ENCODE measurements around the gene CD55. TPM values are rescaled to one million over a fixed set of nuclear protein-coding genes. Genes with fewer than 3 reads are reported as not detected.

The CD55 gene
- total RNA-seq, 1 experiment from 2014 or later, result 17.3 TPM

DNA sequence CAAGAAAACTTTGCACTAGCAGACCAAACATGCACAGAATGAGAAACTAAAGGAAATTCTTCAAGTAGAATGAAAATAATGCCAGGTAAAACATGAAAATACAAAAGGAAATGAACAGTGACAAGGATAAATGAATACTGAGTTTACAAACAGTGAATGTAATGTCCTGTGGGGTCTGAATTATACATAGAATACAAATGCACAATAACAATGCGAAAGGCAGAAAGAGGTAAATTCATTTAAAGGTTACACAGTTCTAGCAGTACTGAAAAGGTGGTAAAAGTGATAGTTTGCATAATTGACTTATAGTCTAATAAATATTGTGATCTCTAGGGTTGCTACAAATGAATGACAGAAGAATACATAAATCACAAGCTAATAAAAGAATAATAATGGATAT is 12.9 kb downstream of the CD55 start:
- H3K4me3 Mint-ChIP-seq, result no peak overlapping the region
- H3K27me3 Mint-ChIP-seq (ENCODE audit: low read depth), result no peaks in the 10 kb centered on the region
- H3K27ac Mint-ChIP-seq, result no peak overlapping the region
- H3K4ac ChIP-seq (ENCODE audit: low read depth, low read length), result no peak overlapping the region
- no peak overlapping the region for H3K18ac ChIP-seq (ENCODE audit: insufficient read length, low read depth, low read length)
- H2BK5ac ChIP-seq (ENCODE audit: insufficient read length, low read length), result no peak overlapping the region
- H2BK15ac ChIP-seq (ENCODE audit: low read depth, low read length), result no peak overlapping the region
- H3K79me2 ChIP-seq (ENCODE audit: insufficient read depth, low read length), result no peaks in the 10 kb centered on the region
- no peak overlapping the region for H4K91ac ChIP-seq (ENCODE audit: insufficient read length, low read depth, low read length)
- no peak overlapping the region for H4K5ac ChIP-seq (ENCODE audit: insufficient read length, low read depth, low read length)
- H3K79me1 ChIP-seq (ENCODE audit: insufficient read depth, low read depth, low read length, poor library complexity, severe bottlenecking), result no peaks in the 10 kb centered on the region
- peaks cover 14 to 43% (median 28%) of the 10 kb centered on the region in 3 experiments; a peak in 6 of 7 replicates for H3K36me3 Mint-ChIP-seq (ENCODE audit: insufficient read depth in 1 of 3, low read depth in 3 of 3)
- H3K9me3 ChIP-seq (ENCODE audit: control insufficient read depth, low read depth, low read length), result no peaks in the 10 kb centered on the region
- H4K8ac ChIP-seq (replicated peaks; ENCODE audit: insufficient read length, low read depth, low read length), result no peak overlapping the region
- no peak overlapping the region for H3K9ac ChIP-seq (ENCODE audit: extremely low read depth, insufficient read length, low read length)
- no peak overlapping the region for H3K4me2 ChIP-seq (ENCODE audit: insufficient read depth, insufficient read length, low read length)
- H2BK12ac ChIP-seq (ENCODE audit: insufficient read length, low read depth, low read length), result no peak overlapping the region
- H2AFZ ChIP-seq (ENCODE audit: low read length), result no peak overlapping the region
- no peaks in the 10 kb centered on the region for H3K4me1 Mint-ChIP-seq
- no peak overlapping the region for H3T11ph ChIP-seq (ENCODE audit: low read length)
- no peak overlapping the region for H2BK120ac ChIP-seq (ENCODE audit: low read depth, low read length, poor library complexity, severe bottlenecking)
- H3K4me1 ChIP-seq (ENCODE audit: insufficient read depth, low read length), result no peaks in the 10 kb centered on the region
- H3K14ac ChIP-seq (ENCODE audit: insufficient read depth, low read length), result no peak overlapping the region
- no peak for DNase-seq
- WGBS (ENCODE audit: extremely low coverage, insufficient read length, low lambda C conversion rate), result no CpG with 5 or more reads among the region's 1 CpG
- no peak overlapping the region for H2BK20ac ChIP-seq (ENCODE audit: low read depth, low read length, poor library complexity, severe bottlenecking)
- no peaks in the 10 kb centered on the region for H3K9me3 Mint-ChIP-seq
- H2AK5ac ChIP-seq (ENCODE audit: insufficient read length, low read length), result no peak overlapping the region
- H3K23me2 ChIP-seq (ENCODE audit: insufficient read length, low read depth, low read length, poor library complexity, severe bottlenecking), result no peaks in the 10 kb centered on the region
- H3K56ac ChIP-seq (ENCODE audit: insufficient read length, low read depth, low read length), result no peak overlapping the region
- no peaks in the 10 kb centered on the region for H3K27me3 ChIP-seq (ENCODE audit: insufficient read depth, low read length)
- no peak overlapping the region for H3K27ac ChIP-seq (ENCODE audit: insufficient read length, low read depth, low read length)
- TF ChIP-seq, protein P1, sequence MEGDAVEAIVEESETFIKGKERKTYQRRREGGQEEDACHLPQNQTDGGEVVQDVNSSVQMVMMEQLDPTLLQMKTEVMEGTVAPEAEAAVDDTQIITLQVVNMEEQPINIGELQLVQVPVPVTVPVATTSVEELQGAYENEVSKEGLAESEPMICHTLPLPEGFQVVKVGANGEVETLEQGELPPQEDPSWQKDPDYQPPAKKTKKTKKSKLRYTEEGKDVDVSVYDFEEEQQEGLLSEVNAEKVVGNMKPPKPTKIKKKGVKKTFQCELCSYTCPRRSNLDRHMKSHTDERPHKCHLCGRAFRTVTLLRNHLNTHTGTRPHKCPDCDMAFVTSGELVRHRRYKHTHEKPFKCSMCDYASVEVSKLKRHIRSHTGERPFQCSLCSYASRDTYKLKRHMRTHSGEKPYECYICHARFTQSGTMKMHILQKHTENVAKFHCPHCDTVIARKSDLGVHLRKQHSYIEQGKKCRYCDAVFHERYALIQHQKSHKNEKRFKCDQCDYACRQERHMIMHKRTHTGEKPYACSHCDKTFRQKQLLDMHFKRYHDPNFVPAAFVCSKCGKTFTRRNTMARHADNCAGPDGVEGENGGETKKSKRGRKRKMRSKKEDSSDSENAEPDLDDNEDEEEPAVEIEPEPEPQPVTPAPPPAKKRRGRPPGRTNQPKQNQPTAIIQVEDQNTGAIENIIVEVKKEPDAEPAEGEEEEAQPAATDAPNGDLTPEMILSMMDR (conservative IDR thresholded peaks at IDR 0.05), result no peak
- no peak overlapping the region for H3K23ac ChIP-seq (ENCODE audit: insufficient read length, low read depth, low read length)
- H4K20me1 ChIP-seq (ENCODE audit: control insufficient read depth, insufficient read depth, insufficient read length), result no peaks in the 10 kb centered on the region
